HepG2 (cell line): Measurements from ENCODE around the gene MAP2K5. TPM values are rescaled to one million over a fixed set of nuclear protein-coding genes. Genes with fewer than 3 reads are reported as not detected.

Experiments used
- ATAC-seq: fragments of 200-7000 bp; cut with Tn5 transposase; 3 replicates; pipeline ENCODE4 v1.9.1; 2020; ENCODE audit warnings: mild to moderate bottlenecking, moderate library complexity
- BruUV-seq: library from RNA; stranded (reverse); fragments of 400-500 nt; replicated peaks from 2 replicates; lab custom pipeline; 2021; lab: Mats Ljungman, UMichigan
- CTCF ChIA-PET: fragments of 300-600 bp; formaldehyde crosslinking; extraction: SDS; loops from one replicate; lab custom pipeline; 2021; ENCODE audit warnings: low total read pairs, inconsistent platforms, low intra/inter-chr PET ratio; lab: Yijun Ruan, JAX
- POLR2A ChIA-PET: fragments of 350-600 bp; sonication (Branson Sonifier 250); formaldehyde crosslinking; loops from one replicate; lab custom pipeline; 2020; ENCODE audit warnings: antibody characterized with exemption, inconsistent platforms; lab: Yijun Ruan, JAX
- DNase-seq: peaks from one replicate; pipeline ENCODE4 v3.0.0-alpha.2; 2015; ENCODE audit warnings: low spot score
- FAIRE-seq: peaks from 3 replicates; lab custom pipeline; 2011; peaks lifted over from hg19 to GRCh38; lab: Jason Lieb, UNC
- H2AFZ ChIP-seq: one replicate; pipeline ENCODE4 v1.6.1; 2011; ENCODE audit warnings: low read length, inconsistent platforms
- H3K27ac ChIP-seq: fragments of 300-600 bp; 3 replicates; pipeline ENCODE4 v1.8.0; 2011; ENCODE audit warnings: mixed run types, mild to moderate bottlenecking, mixed read lengths, low read length, inconsistent platforms; ENCODE audit not compliant: insufficient read depth; ENCODE audit errors: extremely low read length
- H3K27me3 ChIP-seq, 2 experiments: fragments of 200-600 bp in 1 of 2; 2 replicates in 1 of 2; 3 replicates in 1 of 2; pipeline versions ENCODE4 v1.6.0 to v1.8.0; 2011; ENCODE audit warnings: low read length in 2 of 2, mild to moderate bottlenecking in 2 of 2, moderate library complexity in 2 of 2, inconsistent platforms in 1 of 2; ENCODE audit not compliant: insufficient read depth in 2 of 2, control insufficient read depth in 1 of 2
- H3K36me3 ChIP-seq, 2 experiments: fragments of 200-600 bp in 1 of 2; replicated peaks in 1 of 2; 2 replicates in 1 of 2; 3 replicates in 1 of 2; pipeline versions ENCODE4 v1.5.1 to v1.8.0; 2011; ENCODE audit warnings: low read length in 2 of 2, inconsistent platforms in 1 of 2; ENCODE audit not compliant: insufficient read depth in 2 of 2, control insufficient read depth in 1 of 2
- H3K4me1 ChIP-seq: 2 replicates; pipeline ENCODE4 v1.5.1; 2012; ENCODE audit warnings: low read length, inconsistent platforms; ENCODE audit not compliant: insufficient read depth
- H3K4me2 ChIP-seq: 2 replicates; pipeline ENCODE4 v1.6.0; 2011; ENCODE audit warnings: low read depth, low read length, inconsistent platforms
- H3K4me3 ChIP-seq, 3 experiments: fragments of 200-600 bp in 1 of 3; sonication (generic), shearing (Covaris generic) in 1 of 3; replicated peaks in 1 of 3; 2 replicates each; pipeline ENCODE4 v1.5.1; 2011 to 2016; ENCODE audit warnings: low read length in 3 of 3, inconsistent platforms in 2 of 3, low read depth in 2 of 3, mild to moderate bottlenecking in 2 of 3, control low read depth in 1 of 3, mixed read lengths in 1 of 3; ENCODE audit not compliant: insufficient read depth in 1 of 3
- H3K79me2 ChIP-seq: one replicate; pipeline ENCODE4 v1.6.1; 2011; ENCODE audit warnings: low read length, inconsistent platforms; ENCODE audit not compliant: insufficient read depth
- H3K9ac ChIP-seq: 2 replicates; pipeline ENCODE4 v1.6.0; 2011; ENCODE audit warnings: mild to moderate bottlenecking, low read depth, low read length, inconsistent platforms; ENCODE audit not compliant: insufficient read depth
- H3K9me3 ChIP-seq: 2 replicates; pipeline ENCODE4 v1.5.1; 2012; ENCODE audit warnings: mild to moderate bottlenecking, low read length
- H4K20me1 ChIP-seq: 2 replicates; pipeline ENCODE4 v1.6.0; 2011; ENCODE audit warnings: inconsistent platforms, mild to moderate bottlenecking, low read length, moderate library complexity; ENCODE audit not compliant: insufficient read depth
- HNF1A ChIP-seq, 2 experiments: sonication (generic) in 1 of 2; formaldehyde crosslinking in 1 of 2; IDR thresholded peaks; 2 replicates each; pipeline versions ENCODE4 v1.4.0 to v1.6.1; 2016 to 2020; ENCODE audit warnings: borderline replicate concordance in 1 of 2, low read depth in 1 of 2, mild to moderate bottlenecking in 1 of 2, missing genetic modification reagents in 1 of 2
- HNRNPLL ChIP-seq: fragments of 200-400 bp; formaldehyde crosslinking; IDR thresholded peaks from 2 replicates; pipeline ENCODE4 v1.6.1; 2017; ENCODE audit warnings: mild to moderate bottlenecking, low read depth, low read length; ENCODE audit not compliant: poor library complexity, severe bottlenecking
- RAD51 ChIP-seq: fragments of 450-650 bp; IDR thresholded peaks from 2 replicates; pipeline ENCODE4 v1.6.1; 2016; ENCODE audit warnings: borderline replicate concordance
- ZNF652 ChIP-seq: IDR thresholded peaks from 2 replicates; pipeline ENCODE4 v1.6.1; 2016; ENCODE audit warnings: low read depth, borderline replicate concordance
- ZNF674 ChIP-seq: sonication (generic); formaldehyde crosslinking; IDR thresholded peaks from 2 replicates; pipeline ENCODE4 v1.5.0; 2020; ENCODE audit warnings: low read depth, mild to moderate bottlenecking, missing genetic modification reagents
- ZSCAN5A ChIP-seq: sonication (generic); formaldehyde crosslinking; IDR thresholded peaks from 2 replicates; pipeline ENCODE4 v1.8.0; 2022; ENCODE audit warnings: mild to moderate bottlenecking, missing genetic modification reagents, borderline replicate concordance
- WGBS: methylation state at CpG from one replicate; pipeline ENCODE4 v1.1.6; 2017; ENCODE audit warnings: low lambda C conversion rate; 5-methylcytosine and 5-hydroxymethylcytosine counted together
- in situ Hi-C: cut with HindIII; loops from 2 replicates; pipeline ENCODE4 v1.10.0; 2017; ENCODE audit warnings: low pct_unique_long_range_greater_than_20kb; ENCODE audit not compliant: extremely low pct_ligation_motif_present
- intact Hi-C: fragments of 100-400 bp; cut with micrococcal nuclease; formaldehyde crosslinking; loops from one replicate; pipeline ENCODE4 v1.10.0; 2022; ENCODE audit not compliant: unreplicated experiment
- polyA plus RNA-seq, 8 experiments: library from polyadenylated mRNA; depleted of rRNA in 3 of 8; stranded (reverse) in 7 of 8; unstranded in 1 of 8; fragments of >200 nt; fragmentation: Illumina TruSeq in 4 of 8; extraction: Trizol in 4 of 8; gene quantifications; 2 replicates each; pipeline versions ENCODE4 v1.2.1 to v1.2.3, GENCODE V29; 2011 to 2016; ENCODE audit warnings: low read depth in 4 of 8, missing spikeins in 1 of 8, mixed read lengths in 1 of 8; ENCODE audit not compliant: insufficient read depth in 1 of 8
- total RNA-seq, 5 experiments: library from RNA; depleted of rRNA; stranded (reverse); fragments of >200 nt; fragmentation: Illumina TruSeq; extraction: Trizol; gene quantifications; 2 replicates each; pipeline ENCODE4 v1.2.3, GENCODE V29; 2016; ENCODE audit warnings: low read depth in 1 of 5

Gene MAP2K5
- total and polyA plus RNA-seq, 2 of the 13 experiments (the other 11 are each of a cell fraction or from before 2014, with no cell fraction given): 4.0 to 4.3 TPM

DNA sequence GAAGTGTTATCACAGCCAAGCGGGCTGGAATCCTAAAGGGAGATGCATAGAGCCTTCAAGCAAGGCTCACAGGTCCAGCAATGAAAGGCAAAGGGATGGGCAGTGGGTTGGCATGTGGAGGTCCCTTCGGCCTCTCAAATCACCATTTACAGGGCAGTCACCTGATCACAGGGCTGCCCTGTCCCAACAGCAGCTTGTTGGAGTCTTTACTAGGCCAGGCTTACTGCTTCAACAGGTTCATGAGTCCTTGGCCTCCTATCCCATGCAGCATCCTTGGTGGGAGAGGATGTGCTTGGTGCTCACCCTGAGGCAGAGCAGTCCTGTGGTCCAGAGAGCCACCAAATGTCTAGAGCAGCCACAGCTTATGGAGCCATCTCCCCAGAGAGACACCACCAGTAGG is 258.6 kb downstream of the MAP2K5 start (continued):
- TF ChIP-seq HNF1A (IDR thresholded peaks at IDR 0.05; ENCODE audit: low read depth) (no peak), HNF1A (CRISPR knock-in tag; IDR thresholded peaks at IDR 0.05; ENCODE audit: borderline replicate concordance) (no peak), ZNF674 (no peak), HNRNPLL (no peak), ZNF652 (CRISPR knock-in tag) (no peak), RAD51 (no peak)

DNA sequence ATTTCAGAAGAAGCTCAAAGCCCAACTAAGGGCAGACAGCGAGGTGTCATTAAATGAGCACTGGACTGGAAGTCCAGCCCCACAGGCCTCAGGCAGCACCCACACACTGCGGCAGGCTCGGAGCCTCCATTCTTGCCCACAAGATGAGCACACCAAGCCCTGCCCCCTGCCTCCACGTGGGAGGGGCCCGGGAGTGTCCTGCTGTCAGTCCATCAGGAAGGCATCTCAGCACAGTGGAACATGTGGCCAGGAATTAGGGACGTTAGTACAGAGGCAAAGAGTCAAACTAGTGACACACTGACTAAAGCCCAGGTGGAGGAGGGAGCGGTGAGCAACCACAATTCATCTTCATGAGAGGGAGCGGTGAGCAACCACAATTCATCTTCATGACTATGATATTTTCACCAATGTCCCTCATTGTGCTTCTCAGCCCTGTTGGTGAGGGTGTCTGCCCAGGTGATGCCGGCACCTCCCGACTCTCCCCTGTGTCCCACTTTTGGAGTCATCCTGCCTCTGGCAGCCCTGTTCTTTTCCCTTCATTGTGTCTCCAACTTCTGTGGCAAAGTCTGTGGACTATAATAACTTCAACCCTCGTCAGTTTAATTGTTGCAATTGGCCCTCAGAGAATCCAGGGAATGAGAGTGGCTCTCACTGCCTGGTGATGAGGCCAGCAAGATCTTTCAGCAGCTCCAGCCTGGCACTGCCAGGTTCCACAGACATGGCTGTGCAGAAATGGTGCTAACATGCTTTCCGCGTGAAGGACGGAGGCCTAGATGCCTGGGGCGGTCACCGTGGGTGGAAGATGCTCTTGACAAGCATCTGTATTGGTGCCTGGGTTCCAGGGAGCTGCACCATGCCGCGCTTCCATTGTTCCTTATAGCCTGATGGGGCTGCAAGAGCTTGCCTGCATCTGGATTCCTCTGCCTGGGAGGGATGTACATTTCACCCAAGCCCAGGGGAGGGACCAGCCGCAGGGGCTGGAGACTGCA is 259.7 kb downstream of the MAP2K5 start:
- TF ChIP-seq ZSCAN5A (CRISPR knock-in tag): no peak
- TF ChIP-seq, all 625 proteins: peak for 0
- DNase-seq (no peak), FAIRE-seq (no peak), ATAC-seq (no peak)
- Histone ChIP-seq H2AFZ (no peak overlapping the region), H3K4me2 (no peak overlapping the region), H3K4me1 (peaks cover 9% of the 10 kb centered on the region), H3K27ac (no peak overlapping the region), H3K27me3 (no peaks in the 10 kb centered on the region), H3K9me3 (no peaks in the 10 kb centered on the region), H3K9ac (no peak overlapping the region), H3K36me3 (no peaks in the 10 kb centered on the region), H4K20me1 (no peaks in the 10 kb centered on the region), H3K79me2 (no peaks in the 10 kb centered on the region), H3K4me3 (no peak overlapping the region)
- CTCF ChIA-PET: no interaction called here
- in situ Hi-C loops: no loop called here
- POLR2A ChIA-PET: no interaction called here
- 86% methylated on average over 15 of the region's 19 CpGs for WGBS
- intact Hi-C loops: no loop called here
- BruUV-seq: no TSS peak
